Breast epithelium (tissue), 3 donors: Measurements from ENCODE around the gene DLEC1.

ENCODE experiments used
- POLR2A ChIP-seq: fragments of 450-650 bp; IDR thresholded peaks from one replicate; pipeline ENCODE4 v1.6.1; 2016; ENCODE audit warnings: antibody characterized with exemption, mild to moderate bottlenecking, moderate library complexity
- POLR2AphosphoS5 ChIP-seq, 3 donors: sonication (generic); formaldehyde crosslinking; IDR thresholded peaks; one replicate each; pipeline ENCODE4 v1.6.1; 2017; ENCODE audit warnings: antibody characterized with exemption in 3 of 3

GRCh38 chr3:38001456-38002081, 37.4 kb upstream of the DLEC1 start:
- TF ChIP-seq POLR2A (no peak), POLR2AphosphoS5 (IDR thresholded peaks at IDR 0.05) (no peak)
